NCI-H82 (cell line): Measurements from ENCODE around the gene ZNF888.

Experiments used
- DNase-seq: peaks from one replicate; lab custom pipeline; 2025; lab: John Stamatoyannopoulos, UW

ZNF888 gene

GRCh38 chr19:52922841-52923777 is at the start of gene ZNF888:
TSS of gene ZNF888 (minus strand) at chr19:52923428. CDS start at chr19:52917873, 5,555 bp downstream.
- peak; percentile 72 for DNase-seq

DNA sequence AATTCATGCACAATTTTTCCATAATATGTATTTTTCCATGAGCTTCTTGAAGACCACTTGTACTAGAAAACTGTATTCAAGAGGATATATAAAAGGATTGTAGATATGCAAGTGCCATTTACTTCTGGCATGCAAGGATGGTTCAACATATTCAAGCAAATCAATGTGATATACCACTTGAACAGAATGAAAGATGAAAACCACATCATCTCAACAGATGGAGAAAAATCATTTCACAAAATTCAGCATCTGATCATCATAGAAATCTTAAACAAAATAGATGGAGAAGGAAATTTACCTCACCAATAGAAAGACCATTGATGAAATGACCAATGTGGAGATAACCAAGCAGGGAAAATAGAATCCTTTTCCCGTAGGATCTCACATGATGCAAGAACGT is 44.5 kb upstream of the ZNF888 start:
- no peak for DNase-seq

- DNase-seq = no peak
Measured at GRCh38 chr19:52963247-52963618, 40.0 kb upstream of the ZNF888 start.

DNA sequence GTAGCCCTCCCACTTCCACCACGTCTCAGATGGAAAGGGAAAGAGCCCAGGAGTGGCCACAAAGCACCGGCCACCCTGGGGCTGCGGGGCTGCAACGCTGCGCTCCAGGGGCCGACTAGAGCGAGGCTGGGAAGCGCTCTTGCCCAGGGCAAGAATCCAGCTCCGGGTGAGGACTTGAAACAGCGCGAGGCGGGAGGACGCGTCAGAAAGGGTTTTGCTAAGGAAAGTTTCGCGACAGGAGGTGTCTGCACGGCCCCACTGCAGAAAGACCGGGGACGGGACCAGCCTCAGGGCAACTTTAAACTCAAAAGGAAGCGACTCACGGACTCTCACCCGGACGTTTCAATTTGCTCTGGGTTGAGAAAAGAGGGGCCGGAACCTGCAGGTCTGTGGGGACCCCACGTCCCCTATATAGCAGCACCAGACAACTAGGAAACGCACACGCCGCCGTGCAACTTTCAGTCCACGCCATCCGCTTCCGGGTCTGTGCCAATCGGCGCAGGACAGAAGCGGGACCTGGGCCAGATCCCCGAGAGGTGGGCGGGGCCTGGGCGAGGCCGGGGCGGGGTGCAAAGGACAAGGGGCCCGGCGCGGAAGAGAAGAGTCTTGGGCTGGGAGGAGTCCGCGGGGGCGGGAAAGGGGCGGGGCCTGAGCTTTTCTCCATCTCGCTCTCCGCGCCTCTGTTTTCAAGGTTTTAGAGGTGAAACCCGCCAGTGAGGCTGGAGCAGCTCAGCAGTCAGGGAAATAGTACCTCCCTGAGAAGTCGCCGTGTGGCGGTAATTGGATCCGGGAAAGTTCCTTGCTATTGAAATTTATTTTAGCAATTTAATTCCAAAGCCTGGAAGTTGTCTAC is 39.4 kb upstream of the ZNF888 start, which contains the start of gene ZNF816:
Gene ZNF816, minus strand, starts transcription at position 488 of the 853 bp plus-strand sequence. CDS start 6,792 bp downstream, outside the sequence.
- peak; percentile 97 for DNase-seq

- no peak for DNase-seq
Measured at GRCh38 chr19:52961981-52962380, 38.8 kb upstream of the ZNF888 start.

GRCh38 chr19:52959613-52960295 is 36.5 kb upstream of the ZNF888 start:
- DNase-seq = no peak

GRCh38 chr19:52957591-52957990 is 34.4 kb upstream of the ZNF888 start:
- DNase-seq = no peak

GRCh38 chr19:52956917-52957316 is 33.7 kb upstream of the ZNF888 start:
- no peak for DNase-seq

GRCh38 chr19:52949422-52949821 is 26.2 kb upstream of the ZNF888 start:
- DNase-seq = no peak

DNA sequence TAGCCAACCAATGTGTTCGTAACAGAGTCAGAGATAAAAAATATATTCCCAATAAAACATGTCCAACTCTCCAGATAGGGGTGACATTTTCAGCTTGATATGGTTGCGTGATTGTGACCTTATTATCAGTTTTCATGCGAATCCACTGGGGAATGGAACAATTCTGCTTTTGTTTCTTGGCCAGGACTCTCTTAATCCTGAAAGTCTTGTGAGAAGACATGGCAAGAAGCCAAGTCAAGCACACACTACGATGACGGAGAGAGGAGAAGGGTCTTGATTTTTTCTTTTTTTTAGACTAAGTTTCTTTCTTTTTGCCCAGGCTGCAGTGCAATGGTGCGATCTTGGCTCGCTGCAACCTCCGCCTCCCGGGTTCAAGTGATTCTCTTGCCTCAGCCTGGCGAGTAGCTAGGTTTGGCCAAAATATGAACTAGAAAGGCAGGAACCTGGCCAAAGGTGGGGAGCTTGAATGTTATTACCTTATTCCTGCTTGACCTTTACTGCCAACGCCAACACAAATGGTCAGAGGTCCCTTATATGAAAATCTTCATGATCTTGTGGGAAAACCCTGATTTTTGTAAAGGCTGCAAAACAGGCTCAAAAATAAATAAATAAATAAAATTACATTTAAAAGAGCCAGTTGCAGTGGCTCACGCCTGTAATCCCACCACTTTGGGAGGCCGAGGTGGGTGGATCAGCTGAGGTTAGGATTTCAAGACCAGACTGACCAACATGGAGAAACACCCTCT is 25.0 kb upstream of the ZNF888 start:
- no peak for DNase-seq

DNA sequence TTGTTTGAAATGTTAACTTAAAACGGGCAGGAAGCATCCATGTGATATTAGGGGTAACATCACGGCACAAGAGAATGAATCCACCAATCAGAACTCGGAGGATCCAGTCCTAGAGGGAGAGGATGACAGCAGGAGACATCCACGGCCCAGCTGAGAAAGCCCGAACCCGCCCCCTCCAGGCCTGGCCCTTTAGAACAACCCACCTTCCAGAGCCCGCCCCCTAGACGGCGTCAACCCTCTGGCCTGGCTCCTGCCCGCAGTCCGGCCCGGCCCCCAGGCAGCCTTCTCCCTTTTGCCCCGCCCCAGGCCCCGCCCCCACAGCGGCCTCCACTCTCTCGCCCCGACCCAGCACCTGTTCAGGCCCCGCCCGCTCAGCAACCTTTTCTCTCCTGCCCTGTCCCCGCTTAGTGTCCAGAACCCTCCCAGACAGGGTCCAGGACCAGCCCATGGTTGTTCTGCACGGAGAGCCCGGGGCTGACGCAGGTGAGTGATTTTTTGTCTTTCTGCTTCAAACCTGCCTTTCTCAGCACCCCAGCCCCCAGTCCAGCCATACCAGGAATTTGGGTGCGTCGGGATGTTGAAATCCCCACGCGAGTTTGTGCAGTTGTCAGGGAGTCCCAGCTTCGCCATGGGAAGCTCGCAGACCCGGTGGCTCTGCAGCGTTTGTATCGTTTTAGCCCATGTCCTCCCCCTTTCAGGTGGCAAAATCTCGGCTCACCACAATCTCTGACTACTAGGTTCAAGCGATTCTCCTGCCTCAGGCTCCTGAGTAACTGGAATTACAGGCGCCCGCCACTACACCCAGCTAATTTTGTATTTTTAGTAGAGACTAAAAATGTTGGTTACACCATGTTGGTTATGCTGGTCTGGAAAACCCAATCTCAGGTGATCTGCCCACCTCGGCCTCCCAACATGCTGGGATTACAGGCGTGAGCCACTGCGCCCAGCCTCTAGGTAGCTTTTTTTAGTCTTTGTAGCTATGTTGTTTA is 23.4 kb upstream of the ZNF888 start:
- DNase-seq = peak; percentile 1

DNA sequence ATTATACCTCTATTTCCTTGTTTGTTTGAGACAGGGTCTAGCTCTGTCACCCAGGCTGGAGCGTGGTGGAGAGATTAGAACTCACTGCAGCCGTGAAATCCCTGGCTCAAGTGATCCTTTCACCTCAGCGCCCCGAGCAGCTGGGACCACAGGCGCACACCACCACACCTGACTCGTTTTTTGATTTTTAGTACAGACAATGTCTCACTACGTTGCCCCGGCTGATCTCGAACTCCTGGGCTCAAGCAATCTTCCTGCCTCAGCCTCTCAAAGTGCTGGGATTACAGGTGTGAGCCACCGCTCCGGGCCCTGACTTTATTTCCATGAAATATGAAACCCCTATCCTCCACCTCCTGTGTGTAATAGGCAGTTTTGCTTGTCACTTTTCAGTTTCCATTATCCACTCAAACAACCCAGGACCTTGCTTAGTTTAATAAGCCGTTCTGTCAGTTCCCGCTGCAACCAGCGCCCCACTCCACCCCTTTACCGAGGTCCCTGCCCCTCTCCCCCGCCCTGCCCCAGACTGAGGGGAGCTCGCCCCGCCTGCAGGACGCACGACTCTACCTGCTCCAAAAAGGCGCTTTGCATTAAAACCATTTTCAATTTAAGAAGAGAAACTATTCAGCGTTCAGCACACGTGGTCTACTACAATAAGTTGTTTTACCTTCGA is 22.6 kb upstream of the ZNF888 start:
- DNase-seq = no peak

GRCh38 chr19:52944703-52945493 is 21.7 kb upstream of the ZNF888 start:
- peak; percentile 61 for DNase-seq

- DNase-seq = peak; percentile 59
Measured at GRCh38 chr19:52943884-52944643, 20.8 kb upstream of the ZNF888 start.

DNA sequence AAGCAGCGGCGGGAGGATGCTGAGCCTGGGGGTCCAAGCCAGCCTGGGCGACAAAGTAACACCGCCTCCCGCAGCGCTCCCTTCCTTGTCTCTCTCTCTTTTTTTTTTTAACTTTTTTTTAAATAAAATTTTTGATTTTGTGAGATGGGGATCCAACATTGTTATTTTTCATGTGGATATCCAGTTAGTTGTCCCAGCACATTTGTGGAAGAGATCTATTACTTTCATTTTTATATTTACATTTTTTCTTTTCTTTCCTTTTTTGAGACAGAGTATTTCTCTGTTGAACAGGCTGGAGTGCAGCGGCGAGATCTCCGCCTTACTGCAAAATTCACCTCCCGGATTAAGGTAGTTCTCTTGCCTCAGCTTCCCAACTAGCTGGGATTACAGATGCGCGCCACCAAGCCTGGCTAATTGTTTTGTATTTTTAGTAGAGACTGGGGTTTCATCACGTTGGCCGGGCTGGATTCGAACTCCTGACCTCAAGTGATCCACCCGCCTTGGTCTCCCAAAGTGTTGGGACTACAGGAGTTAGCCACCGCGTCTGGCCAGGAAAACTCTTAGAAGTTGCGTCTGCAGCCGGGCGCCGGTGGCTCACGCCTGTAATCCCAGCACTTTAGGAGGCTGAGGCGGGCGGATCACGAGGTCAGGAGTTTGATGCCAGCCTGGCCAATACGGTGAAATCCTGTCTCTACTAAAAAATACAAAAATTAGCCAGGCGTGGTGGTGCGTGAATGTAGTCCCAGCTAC is 20.1 kb upstream of the ZNF888 start:
- DNase-seq = no peak

- DNase-seq = peak; percentile 86
Measured at GRCh38 chr19:52942386-52943133, 19.3 kb upstream of the ZNF888 start.
